ENCODE measurements around the gene RGS6.

GRCh38 chr14:72301352-72301751 lies 369.1 kb downstream of the RGS6 start:
- TF ChIP-seq POLR2A (IDR thresholded peaks at IDR 0.05; ENCODE audit: low read depth, low read length), result no peak
- TF ChIP-seq POLR2AphosphoS5 (IDR thresholded peaks at IDR 0.05; ENCODE audit: low read depth, low read length), result no peak

Data from GM12892 (cell line).